ENCODE measurements around the gene ATP1A1.
A peak's percentile ranks its signal among the peaks of the same experiment; 100 is the strongest.

ATP1A1 gene

GRCh38 chr1:116367256-116367945 is 5.6 kb upstream of the ATP1A1 start:
- H3K9me3 ChIP-seq (ENCODE audit: low read length): no peaks in the 10 kb centered on the region
- H3K4me1 ChIP-seq (ENCODE audit: insufficient read depth, low read length): no peaks in the 10 kb centered on the region
- no peak overlapping the region for H3K4me3 ChIP-seq (ENCODE audit: low read length)
- H3K27me3 ChIP-seq (ENCODE audit: insufficient read depth, low read length): peaks cover 14% of the 10 kb centered on the region
- no peak overlapping the region for H2AFZ ChIP-seq (ENCODE audit: low read depth, low read length)
- no peaks in the 10 kb centered on the region for H3K36me3 ChIP-seq (ENCODE audit: insufficient read depth, low read length)

GRCh38 chr1:116368241-116368640 is 4.8 kb upstream of the ATP1A1 start:
- H2AFZ ChIP-seq (ENCODE audit: low read depth, low read length): no peak overlapping the region
- no peaks in the 10 kb centered on the region for H3K36me3 ChIP-seq (ENCODE audit: insufficient read depth, low read length)
- no peaks in the 10 kb centered on the region for H3K4me1 ChIP-seq (ENCODE audit: insufficient read depth, low read length)
- H3K9me3 ChIP-seq (ENCODE audit: low read length): no peaks in the 10 kb centered on the region
- H3K4me3 ChIP-seq (ENCODE audit: low read length): no peak overlapping the region
- H3K27me3 ChIP-seq (ENCODE audit: insufficient read depth, low read length): peaks cover 14% of the 10 kb centered on the region

DNA sequence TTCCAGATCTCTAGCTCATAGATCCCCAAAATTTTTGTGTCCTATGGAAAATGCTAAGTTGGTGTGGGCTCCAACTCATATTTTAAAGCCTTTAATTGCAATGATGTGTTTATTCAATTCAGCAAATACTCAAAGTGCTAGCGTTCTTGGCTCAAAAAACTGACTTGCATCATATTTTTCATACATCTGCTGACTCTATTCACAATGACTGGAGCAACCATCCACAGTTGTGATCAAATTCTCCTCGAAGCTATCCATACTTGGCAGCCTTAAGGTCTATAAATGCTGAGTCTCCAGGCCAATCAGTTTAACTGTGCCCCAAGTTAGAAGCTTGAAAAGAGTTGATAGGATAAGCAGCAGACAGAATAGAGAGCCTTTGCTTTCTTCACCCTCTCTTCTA is 2.9 kb upstream of the ATP1A1 start:
- Histone ChIP-seq H3K4me3 (ENCODE audit: low read length) (no peak overlapping the region), H3K27me3 (ENCODE audit: insufficient read depth, low read length) (peaks cover 14% of the 10 kb centered on the region), H3K36me3 (ENCODE audit: insufficient read depth, low read length) (no peaks in the 10 kb centered on the region), H3K4me1 (ENCODE audit: insufficient read depth, low read length) (peaks cover 10% of the 10 kb centered on the region), H2AFZ (ENCODE audit: low read depth, low read length) (no peak overlapping the region), H3K9me3 (ENCODE audit: low read length) (no peaks in the 10 kb centered on the region)

DNA sequence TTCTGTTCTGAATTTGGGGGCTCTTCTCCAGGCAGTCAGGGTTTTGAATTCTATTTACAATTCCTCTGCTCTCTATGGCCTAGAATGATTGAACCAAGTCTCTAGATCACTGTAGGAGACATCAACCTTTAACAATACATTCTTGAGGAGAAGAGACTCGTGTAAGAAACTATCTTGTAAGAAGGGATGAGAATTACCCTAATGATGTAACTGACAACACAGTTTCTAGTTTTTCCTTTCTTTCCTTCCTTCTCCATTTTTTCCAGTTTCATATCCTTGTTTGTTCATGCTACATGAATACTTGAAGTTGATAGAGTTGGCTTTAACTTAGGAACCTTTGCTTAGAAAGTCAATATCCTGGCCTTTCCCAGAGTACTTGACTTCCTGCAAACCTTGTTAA is 1.3 kb upstream of the ATP1A1 start:
- H3K36me3 ChIP-seq (ENCODE audit: insufficient read depth, low read length): no peaks in the 10 kb centered on the region
- no peak overlapping the region for H2AFZ ChIP-seq (ENCODE audit: low read depth, low read length)
- peaks cover 20% of the 10 kb centered on the region for H3K4me1 ChIP-seq (ENCODE audit: insufficient read depth, low read length)
- H3K4me3 ChIP-seq (ENCODE audit: low read length): no peak overlapping the region
- no peaks in the 10 kb centered on the region for H3K9me3 ChIP-seq (ENCODE audit: low read length)
- peaks cover 10% of the 10 kb centered on the region for H3K27me3 ChIP-seq (ENCODE audit: insufficient read depth, low read length)

DNA sequence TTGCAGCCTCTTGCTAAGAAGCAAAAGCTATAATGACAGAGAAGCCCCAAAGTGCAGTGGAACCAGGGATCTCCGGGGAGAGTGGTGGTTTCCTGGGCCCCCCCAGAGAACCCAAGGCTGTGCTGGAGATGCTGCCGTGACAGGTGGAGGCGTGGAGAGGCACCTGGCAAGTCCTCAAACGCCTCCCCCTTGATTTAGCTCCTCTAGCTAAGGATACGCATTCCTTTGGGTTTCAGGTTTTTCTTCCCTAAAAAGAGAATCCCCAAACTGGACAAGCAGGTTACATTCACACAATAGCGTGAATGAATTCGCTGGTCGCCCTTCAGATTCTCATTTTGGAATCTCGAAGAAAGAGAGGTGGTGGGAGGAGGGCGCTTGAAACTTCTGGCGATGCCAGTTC is 853 bp upstream of the ATP1A1 start:
- peak overlapping the region; percentile 39 for H2AFZ ChIP-seq (ENCODE audit: low read depth, low read length)
- no peaks in the 10 kb centered on the region for H3K36me3 ChIP-seq (ENCODE audit: insufficient read depth, low read length)
- H3K27me3 ChIP-seq (ENCODE audit: insufficient read depth, low read length): peaks cover 10% of the 10 kb centered on the region
- H3K4me1 ChIP-seq (ENCODE audit: insufficient read depth, low read length): peaks cover 23% of the 10 kb centered on the region
- no peaks in the 10 kb centered on the region for H3K9me3 ChIP-seq (ENCODE audit: low read length)
- H3K4me3 ChIP-seq (ENCODE audit: low read length): no peak overlapping the region

DNA sequence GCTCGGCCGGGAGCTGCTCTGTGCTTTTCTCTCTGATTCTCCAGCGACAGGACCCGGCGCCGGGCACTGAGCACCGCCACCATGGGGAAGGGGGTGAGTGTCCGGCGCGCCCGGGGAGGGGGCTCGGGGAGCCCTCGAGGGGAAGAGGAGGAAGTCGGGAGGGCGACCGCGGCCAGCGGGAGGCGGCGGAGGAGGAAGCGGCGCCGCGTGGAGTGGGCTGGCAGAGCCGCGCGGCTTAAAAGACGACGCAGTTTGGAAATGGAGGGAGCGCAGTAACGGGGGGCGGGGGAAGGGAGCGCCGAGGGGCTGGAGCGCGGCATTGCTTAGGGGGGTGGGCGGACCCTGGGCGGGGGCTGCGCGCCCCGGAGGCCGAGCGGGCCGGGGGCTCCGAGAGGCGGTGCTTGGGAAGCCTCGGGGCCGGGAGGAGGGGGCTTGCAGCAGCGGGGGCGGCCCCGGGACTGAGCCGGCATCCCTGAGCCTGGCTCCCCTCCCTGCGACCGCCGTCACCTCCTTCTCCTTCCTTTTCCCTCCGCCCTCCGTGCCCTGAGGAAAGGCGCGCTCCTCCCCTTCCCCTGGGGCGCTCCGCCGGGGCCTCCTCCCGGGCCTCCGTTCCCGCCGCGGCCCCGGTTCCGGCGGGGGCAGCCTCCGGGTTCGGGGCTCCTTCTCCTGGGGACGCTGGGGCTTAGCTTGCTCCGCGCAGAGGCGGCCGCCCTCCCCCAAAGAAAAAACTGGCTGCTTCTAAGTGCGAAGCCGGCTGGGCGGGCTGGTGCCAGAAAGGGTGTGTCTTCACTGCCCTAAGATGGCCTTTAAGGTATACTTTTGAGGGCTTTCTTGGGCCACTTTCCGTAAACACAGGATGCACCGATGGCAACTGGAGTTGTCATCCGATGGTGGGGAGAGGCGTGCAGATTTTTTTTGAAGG is 648 bp downstream of the ATP1A1 start:
- Histone ChIP-seq H3K9me3 (ENCODE audit: low read length) (no peaks in the 10 kb centered on the region), H3K36me3 (ENCODE audit: insufficient read depth, low read length) (no peaks in the 10 kb centered on the region), H3K27me3 (ENCODE audit: insufficient read depth, low read length) (peaks cover 4% of the 10 kb centered on the region), H3K4me1 (ENCODE audit: insufficient read depth, low read length) (peaks cover 36% of the 10 kb centered on the region), H3K4me3 (ENCODE audit: low read length) (peak overlapping the region; percentile 74), H2AFZ (ENCODE audit: low read depth, low read length) (peak overlapping the region; percentile 86)

GRCh38 chr1:116374353-116375147 is 1.5 kb downstream of the ATP1A1 start:
- Histone ChIP-seq H3K4me3 (ENCODE audit: low read length) (peak overlapping the region; percentile 74), H3K9me3 (ENCODE audit: low read length) (no peaks in the 10 kb centered on the region), H3K27me3 (ENCODE audit: insufficient read depth, low read length) (peaks cover 4% of the 10 kb centered on the region), H3K36me3 (ENCODE audit: insufficient read depth, low read length) (no peaks in the 10 kb centered on the region), H2AFZ (ENCODE audit: low read depth, low read length) (peak overlapping the region; percentile 86), H3K4me1 (ENCODE audit: insufficient read depth, low read length) (peaks cover 36% of the 10 kb centered on the region)

DNA sequence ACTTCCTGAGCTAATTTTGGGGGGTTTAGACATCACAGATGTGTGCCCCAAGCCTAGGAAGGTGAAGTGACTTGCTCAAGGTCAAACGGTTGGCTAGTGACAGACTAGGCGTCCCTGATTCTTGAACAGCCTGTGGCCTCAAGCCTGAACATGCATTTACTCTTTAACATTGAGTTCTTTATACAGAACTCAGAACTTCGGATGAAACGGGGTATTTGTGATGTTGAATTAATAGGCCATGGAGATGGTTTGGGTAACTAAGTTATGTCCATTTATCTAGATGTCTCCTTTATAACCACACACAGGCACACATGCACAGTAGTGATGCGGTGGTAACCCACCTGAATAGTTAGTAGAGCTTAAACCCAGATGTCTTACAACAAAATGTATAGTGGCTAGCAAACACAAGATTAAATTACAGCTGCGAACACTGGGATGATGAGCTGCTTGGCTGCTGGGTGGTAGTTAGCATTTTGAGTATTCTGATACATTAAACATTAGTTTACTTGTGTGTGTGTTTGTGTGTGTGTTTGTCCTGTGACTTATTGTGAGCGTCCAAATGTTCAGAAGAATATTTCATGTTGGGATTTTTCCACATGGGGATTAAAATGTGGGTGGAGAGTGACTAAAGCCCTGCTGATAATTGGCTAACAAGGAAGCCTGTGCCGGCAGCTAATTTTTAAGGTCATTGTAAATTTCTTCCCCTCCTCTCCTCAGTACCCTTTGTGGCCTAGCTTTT is 2.3 kb downstream of the ATP1A1 start:
- no peaks in the 10 kb centered on the region for H3K36me3 ChIP-seq (ENCODE audit: insufficient read depth, low read length)
- H2AFZ ChIP-seq (ENCODE audit: low read depth, low read length): no peak overlapping the region
- H3K4me1 ChIP-seq (ENCODE audit: insufficient read depth, low read length): peaks cover 36% of the 10 kb centered on the region
- peaks cover 4% of the 10 kb centered on the region for H3K27me3 ChIP-seq (ENCODE audit: insufficient read depth, low read length)
- no peaks in the 10 kb centered on the region for H3K9me3 ChIP-seq (ENCODE audit: low read length)
- H3K4me3 ChIP-seq (ENCODE audit: low read length): peak overlapping the region; percentile 74

DNA sequence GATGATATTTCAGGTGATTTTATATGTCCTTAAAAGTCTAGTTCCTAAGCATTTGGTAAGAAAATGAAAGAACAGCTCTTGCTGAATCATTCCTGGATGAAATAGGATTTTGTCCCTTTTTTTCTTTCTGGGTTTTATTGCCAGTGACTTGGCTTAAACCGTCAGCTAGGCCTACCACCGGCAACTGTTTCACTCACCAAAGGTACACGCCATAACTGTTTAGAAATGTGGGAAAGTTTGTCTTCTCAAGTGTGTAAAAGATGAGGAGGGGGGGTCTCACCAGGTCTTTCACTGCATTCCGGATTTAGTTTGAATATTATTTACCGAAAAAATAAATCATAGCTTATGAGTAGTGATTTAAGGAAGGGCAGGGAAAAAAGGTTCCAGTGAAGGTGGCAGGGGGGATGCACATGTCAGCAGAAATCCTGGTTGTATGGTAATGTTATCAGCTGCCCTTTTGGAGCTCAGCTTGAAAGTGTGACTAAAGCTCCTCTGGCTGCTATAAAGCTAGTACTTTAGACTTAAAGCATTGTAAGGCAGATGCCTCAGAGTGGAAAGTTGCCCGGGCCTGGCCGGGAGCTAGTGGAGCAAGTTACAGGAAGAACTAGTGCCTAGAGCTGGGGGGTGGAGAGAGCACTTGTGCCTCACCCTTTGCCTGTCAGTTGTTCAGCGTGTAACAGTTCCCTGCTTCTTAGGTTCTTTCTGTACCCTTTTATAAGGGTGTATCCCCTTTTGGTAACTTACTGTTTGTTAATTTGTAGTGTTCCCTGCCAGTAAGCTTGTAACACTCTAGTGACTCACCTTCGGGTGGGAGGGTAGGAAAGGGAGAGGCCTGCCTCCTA is 3.1 kb downstream of the ATP1A1 start:
- Histone ChIP-seq H3K4me3 (ENCODE audit: low read length) (no peak overlapping the region), H3K36me3 (ENCODE audit: insufficient read depth, low read length) (no peaks in the 10 kb centered on the region), H3K27me3 (ENCODE audit: insufficient read depth, low read length) (peaks cover 4% of the 10 kb centered on the region), H3K4me1 (ENCODE audit: insufficient read depth, low read length) (peaks cover 36% of the 10 kb centered on the region), H3K9me3 (ENCODE audit: low read length) (no peaks in the 10 kb centered on the region), H2AFZ (ENCODE audit: low read depth, low read length) (no peak overlapping the region)

GRCh38 chr1:116376729-116377086 is 3.7 kb downstream of the ATP1A1 start:
- no peaks in the 10 kb centered on the region for H3K9me3 ChIP-seq (ENCODE audit: low read length)
- peaks cover 36% of the 10 kb centered on the region for H3K4me1 ChIP-seq (ENCODE audit: insufficient read depth, low read length)
- no peak overlapping the region for H3K4me3 ChIP-seq (ENCODE audit: low read length)
- H3K36me3 ChIP-seq (ENCODE audit: insufficient read depth, low read length): no peaks in the 10 kb centered on the region
- H3K27me3 ChIP-seq (ENCODE audit: insufficient read depth, low read length): peaks cover 2% of the 10 kb centered on the region
- H2AFZ ChIP-seq (ENCODE audit: low read depth, low read length): no peak overlapping the region

DNA sequence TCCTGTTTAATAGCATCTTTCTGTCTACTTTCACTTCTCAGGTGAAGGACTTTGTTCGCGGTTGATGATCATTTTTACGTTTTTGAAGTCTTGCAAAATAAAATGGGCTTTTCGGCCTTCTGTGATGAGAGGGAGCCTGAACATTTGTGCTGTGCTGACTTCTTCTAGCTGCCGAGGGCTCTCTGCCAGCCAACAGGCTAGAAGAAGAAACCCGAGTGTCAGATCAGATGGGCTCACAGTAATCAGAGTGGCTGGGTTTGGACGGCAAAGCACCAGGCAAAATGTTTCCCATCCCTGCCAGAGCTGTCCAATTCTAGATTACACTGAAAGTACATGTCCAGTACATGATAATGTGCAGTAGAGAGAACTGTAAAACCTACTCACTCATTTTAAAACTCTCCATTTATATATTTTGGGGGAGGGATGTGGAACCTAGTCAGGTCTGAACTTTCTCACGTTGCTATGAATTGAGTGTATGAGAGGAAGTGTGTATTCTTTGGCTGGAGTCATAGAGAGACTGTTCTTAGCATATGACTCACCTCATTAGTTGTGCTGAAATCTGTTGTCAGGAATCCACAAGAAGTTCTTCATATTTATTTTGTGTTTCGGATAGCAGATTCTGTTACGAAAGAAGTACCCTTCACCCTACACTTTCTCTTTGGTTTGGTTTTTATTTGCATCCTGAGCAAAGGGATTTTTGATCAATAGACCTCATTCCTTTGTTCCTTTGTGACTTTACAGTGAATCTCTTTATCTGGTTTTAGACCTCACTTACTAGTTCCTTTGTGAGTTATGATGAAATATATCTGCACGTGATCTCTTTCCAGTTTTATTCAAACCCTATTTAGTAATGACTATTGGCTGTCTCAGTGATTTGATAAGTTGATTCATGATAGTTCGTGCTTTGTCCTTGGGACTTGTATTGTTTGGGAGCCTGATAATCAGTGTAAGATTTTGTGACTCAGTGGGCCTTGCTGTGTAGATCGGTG is 4.8 kb downstream of the ATP1A1 start:
- H3K9me3 ChIP-seq (ENCODE audit: low read length): no peaks in the 10 kb centered on the region
- no peak overlapping the region for H2AFZ ChIP-seq (ENCODE audit: low read depth, low read length)
- H3K4me1 ChIP-seq (ENCODE audit: insufficient read depth, low read length): peaks cover 40% of the 10 kb centered on the region
- H3K4me3 ChIP-seq (ENCODE audit: low read length): no peak overlapping the region
- H3K36me3 ChIP-seq (ENCODE audit: insufficient read depth, low read length): no peaks in the 10 kb centered on the region
- no peaks in the 10 kb centered on the region for H3K27me3 ChIP-seq (ENCODE audit: insufficient read depth, low read length)
